GM12874 (cell line): ENCODE data around the gene F11R.

Experiments used
- TF ChIP-seq, protein P1 (sequence below): IDR thresholded peaks from 2 replicates; pipeline ENCODE4 v1.5.1; 2011; ENCODE audit warnings: low read depth, mild to moderate bottlenecking, control low read depth, low read length, moderate library complexity; ENCODE audit not compliant: insufficient read depth

The F11R gene

DNA sequence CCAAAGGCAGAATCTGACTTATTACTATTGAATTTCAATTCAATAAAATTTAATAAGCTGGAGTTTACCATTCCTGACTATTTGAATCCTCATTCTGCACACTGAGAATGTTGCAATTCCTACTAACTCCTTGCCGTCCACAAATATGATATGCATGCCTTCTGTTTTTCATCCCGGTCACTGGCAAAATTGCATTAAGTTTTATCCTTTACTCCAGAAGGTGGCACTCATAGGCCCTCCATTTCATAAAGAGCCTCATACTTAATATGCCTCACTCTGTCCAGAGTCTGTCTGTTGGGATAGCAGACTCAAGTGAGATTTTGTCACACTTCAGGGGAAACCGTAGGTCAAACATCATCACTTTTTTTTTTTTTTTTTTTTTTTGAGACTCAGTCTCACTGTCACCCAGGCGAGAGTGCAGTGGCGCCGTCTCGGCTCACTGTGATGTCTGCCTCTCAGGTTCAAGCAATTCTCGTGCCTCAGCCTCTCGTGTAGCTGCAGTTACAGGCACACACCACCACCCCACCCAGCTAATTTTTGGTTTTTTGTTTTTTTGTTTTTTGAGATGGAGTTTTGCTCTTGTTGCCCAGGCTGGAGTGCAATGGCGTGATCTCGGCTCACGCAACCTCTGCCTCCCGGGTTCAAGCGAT lies 27.3 kb downstream of the F11R start:
- TF ChIP-seq, protein P1, sequence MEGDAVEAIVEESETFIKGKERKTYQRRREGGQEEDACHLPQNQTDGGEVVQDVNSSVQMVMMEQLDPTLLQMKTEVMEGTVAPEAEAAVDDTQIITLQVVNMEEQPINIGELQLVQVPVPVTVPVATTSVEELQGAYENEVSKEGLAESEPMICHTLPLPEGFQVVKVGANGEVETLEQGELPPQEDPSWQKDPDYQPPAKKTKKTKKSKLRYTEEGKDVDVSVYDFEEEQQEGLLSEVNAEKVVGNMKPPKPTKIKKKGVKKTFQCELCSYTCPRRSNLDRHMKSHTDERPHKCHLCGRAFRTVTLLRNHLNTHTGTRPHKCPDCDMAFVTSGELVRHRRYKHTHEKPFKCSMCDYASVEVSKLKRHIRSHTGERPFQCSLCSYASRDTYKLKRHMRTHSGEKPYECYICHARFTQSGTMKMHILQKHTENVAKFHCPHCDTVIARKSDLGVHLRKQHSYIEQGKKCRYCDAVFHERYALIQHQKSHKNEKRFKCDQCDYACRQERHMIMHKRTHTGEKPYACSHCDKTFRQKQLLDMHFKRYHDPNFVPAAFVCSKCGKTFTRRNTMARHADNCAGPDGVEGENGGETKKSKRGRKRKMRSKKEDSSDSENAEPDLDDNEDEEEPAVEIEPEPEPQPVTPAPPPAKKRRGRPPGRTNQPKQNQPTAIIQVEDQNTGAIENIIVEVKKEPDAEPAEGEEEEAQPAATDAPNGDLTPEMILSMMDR, result 0 out of 2 replicates have a peak, but pooled peaks have one; percentile 5

GRCh38 chr1:160987359-160988050 lies 33.4 kb downstream of the F11R start:
- TF ChIP-seq, protein P1, result no peak

GRCh38 chr1:160985723-160986122 lies 35.2 kb downstream of the F11R start:
- TF ChIP-seq, protein P1, result no peak

- TF ChIP-seq, protein P1, result no peak
These were observed 39.2 kb downstream of the F11R start for GRCh38 chr1:160981584-160982411.

- TF ChIP-seq, protein P1, result no peak
These were observed 41.7 kb downstream of the F11R start for GRCh38 chr1:160979286-160979685.

- TF ChIP-seq, protein P1, result no peak
These were observed 42.4 kb downstream of the F11R start for GRCh38 chr1:160978510-160978927.

- TF ChIP-seq, protein P1, result no peak
These were observed 45.9 kb downstream of the F11R start for GRCh38 chr1:160975026-160975425.
